NCI-H460 (cell line): Measurements from ENCODE around the gene HSPA9. TPM values are rescaled to one million over a fixed set of nuclear protein-coding genes. Genes with fewer than 3 reads are reported as not detected.

Source experiments
- DNase-seq: peaks from one replicate; pipeline ENCODE4 v3.0.0-alpha.2; 2016; ENCODE audit warnings: low read depth; ENCODE audit errors: extremely low read depth
- total RNA-seq: library from RNA; depleted of rRNA; stranded (reverse); fragments of >200 nt; shearing (Covaris generic); gene quantifications from 2 replicates; pipeline ENCODE4 v1.2.3, GENCODE V29; 2014

HSPA9 gene
- total RNA-seq, 1 experiment from 2014 or later, result 1,216 TPM

- DNase-seq, result no peak
Measured at GRCh38 chr5:138596105-138596881, 21.1 kb upstream of the HSPA9 start.

- no peak for DNase-seq
Measured at GRCh38 chr5:138595180-138595795, 20.1 kb upstream of the HSPA9 start.

GRCh38 chr5:138594305-138595058, 19.3 kb upstream of the HSPA9 start:
- no peak for DNase-seq

- DNase-seq, result no peak
Measured at GRCh38 chr5:138588013-138588788, 13.0 kb upstream of the HSPA9 start.

- no peak for DNase-seq
Measured at GRCh38 chr5:138585157-138585556, 10.0 kb upstream of the HSPA9 start.

- DNase-seq, result no peak
Measured at GRCh38 chr5:138583984-138584637, 8.9 kb upstream of the HSPA9 start.

GRCh38 chr5:138582959-138583358, 7.8 kb upstream of the HSPA9 start:
- DNase-seq, result no peak

GRCh38 chr5:138580777-138581176, 5.6 kb upstream of the HSPA9 start:
- no peak for DNase-seq

- DNase-seq, result no peak
Measured at GRCh38 chr5:138580001-138580400, 4.8 kb upstream of the HSPA9 start.

- no peak for DNase-seq
Measured at GRCh38 chr5:138579517-138579863, 4.3 kb upstream of the HSPA9 start.

GRCh38 chr5:138577452-138577851, 2.3 kb upstream of the HSPA9 start:
- no peak for DNase-seq

GRCh38 chr5:138574744-138575193, 432 bp downstream of the HSPA9 start:
- peak; percentile 24 for DNase-seq

- no peak for DNase-seq
Measured at GRCh38 chr5:138573949-138574670, 1.1 kb downstream of the HSPA9 start.

GRCh38 chr5:138573223-138573622, 2.0 kb downstream of the HSPA9 start:
- DNase-seq, result no peak

GRCh38 chr5:138570871-138571270, 4.3 kb downstream of the HSPA9 start:
- DNase-seq, result no peak

- no peak for DNase-seq
Measured at GRCh38 chr5:138569782-138570181, 5.4 kb downstream of the HSPA9 start.

- no peak for DNase-seq
Measured at GRCh38 chr5:138568061-138568824, 7.0 kb downstream of the HSPA9 start.

- no peak for DNase-seq
Measured at GRCh38 chr5:138566792-138567191, 8.4 kb downstream of the HSPA9 start.
